Measurements from ENCODE around the gene DLX5. TPM values are rescaled to one million over a fixed set of nuclear protein-coding genes. Genes with fewer than 3 reads are reported as not detected.

Gene DLX5
- total RNA-seq, 3 donors from 2014 or later = not detected

DNA sequence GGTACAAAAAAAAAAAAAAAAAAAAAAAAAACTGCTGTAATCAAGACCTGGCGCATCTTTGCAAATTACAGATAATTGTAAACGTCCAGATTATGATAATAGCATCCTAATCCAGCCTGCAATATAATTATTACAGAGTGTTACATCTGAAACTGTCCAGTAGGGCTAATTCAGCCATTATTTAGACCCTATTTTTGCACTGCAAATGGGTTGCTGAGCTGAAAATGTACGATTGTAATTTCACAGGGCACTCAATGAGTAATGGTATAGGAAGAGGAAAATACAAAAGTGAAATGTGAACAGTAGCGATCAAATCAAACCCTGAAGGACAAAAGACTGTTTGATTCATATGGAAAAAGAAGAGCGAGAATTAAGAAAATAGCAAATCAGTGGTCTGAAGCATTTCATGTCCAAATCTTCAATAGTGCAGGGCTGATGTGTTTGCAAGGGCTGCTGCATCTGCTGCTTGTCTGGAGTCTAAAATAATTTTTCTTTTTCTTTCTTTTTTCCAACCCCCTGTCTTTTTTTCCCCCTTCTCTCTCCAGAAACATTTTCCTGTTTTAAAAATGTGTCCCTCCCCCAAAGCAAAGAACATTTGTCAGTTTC lies 10.4 kb downstream of the DLX5 start:
- H3K36me3 ChIP-seq = no peaks in the 10 kb centered on the region
- H3K27ac ChIP-seq = no peak overlapping the region
- intact Hi-C loops (cut with DNase I; ENCODE audit: low total_unique reads) = no loop called here
- H3K4me3 ChIP-seq = no peak overlapping the region
- peaks cover 0 to 100% of the 10 kb centered on the region in 2 donors for H3K27me3 ChIP-seq
- TF ChIP-seq, protein P1, sequence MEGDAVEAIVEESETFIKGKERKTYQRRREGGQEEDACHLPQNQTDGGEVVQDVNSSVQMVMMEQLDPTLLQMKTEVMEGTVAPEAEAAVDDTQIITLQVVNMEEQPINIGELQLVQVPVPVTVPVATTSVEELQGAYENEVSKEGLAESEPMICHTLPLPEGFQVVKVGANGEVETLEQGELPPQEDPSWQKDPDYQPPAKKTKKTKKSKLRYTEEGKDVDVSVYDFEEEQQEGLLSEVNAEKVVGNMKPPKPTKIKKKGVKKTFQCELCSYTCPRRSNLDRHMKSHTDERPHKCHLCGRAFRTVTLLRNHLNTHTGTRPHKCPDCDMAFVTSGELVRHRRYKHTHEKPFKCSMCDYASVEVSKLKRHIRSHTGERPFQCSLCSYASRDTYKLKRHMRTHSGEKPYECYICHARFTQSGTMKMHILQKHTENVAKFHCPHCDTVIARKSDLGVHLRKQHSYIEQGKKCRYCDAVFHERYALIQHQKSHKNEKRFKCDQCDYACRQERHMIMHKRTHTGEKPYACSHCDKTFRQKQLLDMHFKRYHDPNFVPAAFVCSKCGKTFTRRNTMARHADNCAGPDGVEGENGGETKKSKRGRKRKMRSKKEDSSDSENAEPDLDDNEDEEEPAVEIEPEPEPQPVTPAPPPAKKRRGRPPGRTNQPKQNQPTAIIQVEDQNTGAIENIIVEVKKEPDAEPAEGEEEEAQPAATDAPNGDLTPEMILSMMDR (IDR thresholded peaks at IDR 0.05) = no peak
- TF ChIP-seq POLR2A (IDR thresholded peaks at IDR 0.05) (no peak), POLR2AphosphoS5 (IDR thresholded peaks at IDR 0.05) (no peak)
- H3K9me3 ChIP-seq = no peaks in the 10 kb centered on the region
- H3K4me1 ChIP-seq = no peaks in the 10 kb centered on the region
- no peak for DNase-seq (ENCODE audit: low spot score in 2 of 2)

DNA sequence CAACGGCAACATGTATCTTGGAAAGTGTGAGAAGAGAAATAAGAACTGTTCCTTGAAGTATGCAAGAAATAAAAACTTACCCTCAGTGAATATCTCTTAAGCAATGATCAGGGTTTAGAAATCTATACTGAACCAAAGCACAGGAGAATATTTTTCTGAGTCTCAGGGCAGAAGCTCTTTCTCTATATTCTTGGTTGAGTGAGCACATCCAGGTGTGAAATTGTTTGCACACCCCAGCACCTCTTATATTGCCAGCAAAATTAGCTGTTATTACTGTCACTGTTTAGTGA lies 10.8 kb downstream of the DLX5 start:
- Histone ChIP-seq H3K4me1 (no peaks in the 10 kb centered on the region), H3K27me3 (peaks cover 0 to 100% of the 10 kb centered on the region in 2 donors), H3K36me3 (no peaks in the 10 kb centered on the region), H3K9me3 (no peaks in the 10 kb centered on the region), H3K27ac (no peak overlapping the region), H3K4me3 (no peak overlapping the region)
- DNase-seq (ENCODE audit: low spot score in 2 of 2) = no peak
- intact Hi-C loops (cut with DNase I; ENCODE audit: low total_unique reads) = no loop called here
- TF ChIP-seq, protein P1 (IDR thresholded peaks at IDR 0.05) = no peak
- TF ChIP-seq POLR2A (IDR thresholded peaks at IDR 0.05) (no peak), POLR2AphosphoS5 (IDR thresholded peaks at IDR 0.05) (no peak)

DNA sequence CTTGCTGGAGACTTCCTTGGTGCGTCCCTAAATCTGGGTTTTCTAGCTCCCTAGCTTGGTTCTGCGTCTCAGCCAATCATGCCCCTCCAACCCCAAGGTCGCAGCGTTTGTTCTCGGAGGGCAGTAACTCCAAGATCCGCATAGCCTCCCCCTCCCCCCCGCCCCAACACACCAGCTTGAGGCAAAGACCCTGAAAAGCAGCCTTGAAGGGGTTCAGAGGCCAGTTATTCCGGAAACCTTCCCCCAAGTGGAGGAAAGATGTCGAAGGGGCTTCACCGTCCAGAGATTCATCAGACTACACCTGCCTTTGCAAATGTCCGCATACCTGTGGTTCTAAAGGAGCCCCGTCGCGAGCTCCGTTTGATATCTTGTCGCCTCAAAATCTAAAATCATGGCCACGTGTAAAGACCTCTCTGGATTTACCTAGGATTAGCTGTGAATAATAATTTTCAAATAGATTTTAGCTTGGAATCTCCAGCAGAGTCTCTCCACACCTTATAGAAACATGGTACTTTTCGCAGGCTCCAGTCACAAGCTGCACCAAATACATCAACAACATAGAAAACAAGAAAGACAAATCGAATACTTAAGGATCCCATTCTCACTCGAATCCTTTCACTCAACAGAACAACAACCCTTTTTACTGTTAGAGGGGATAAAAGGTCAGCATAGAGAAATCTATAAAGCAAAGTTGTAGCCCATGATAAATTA lies 11.3 kb downstream of the DLX5 start:
- DNase-seq (ENCODE audit: low spot score in 2 of 2) = no peak
- intact Hi-C loops (cut with DNase I; ENCODE audit: low total_unique reads) = no loop called here
- no peaks in the 10 kb centered on the region for H3K36me3 ChIP-seq
- TF ChIP-seq, protein P1 (IDR thresholded peaks at IDR 0.05) = no peak
- H3K27ac ChIP-seq = no peak overlapping the region
- no peaks in the 10 kb centered on the region for H3K4me1 ChIP-seq
- H3K27me3 ChIP-seq = peaks cover 0 to 98% of the 10 kb centered on the region in 2 donors
- H3K4me3 ChIP-seq = no peak overlapping the region
- H3K9me3 ChIP-seq = no peaks in the 10 kb centered on the region

DNA sequence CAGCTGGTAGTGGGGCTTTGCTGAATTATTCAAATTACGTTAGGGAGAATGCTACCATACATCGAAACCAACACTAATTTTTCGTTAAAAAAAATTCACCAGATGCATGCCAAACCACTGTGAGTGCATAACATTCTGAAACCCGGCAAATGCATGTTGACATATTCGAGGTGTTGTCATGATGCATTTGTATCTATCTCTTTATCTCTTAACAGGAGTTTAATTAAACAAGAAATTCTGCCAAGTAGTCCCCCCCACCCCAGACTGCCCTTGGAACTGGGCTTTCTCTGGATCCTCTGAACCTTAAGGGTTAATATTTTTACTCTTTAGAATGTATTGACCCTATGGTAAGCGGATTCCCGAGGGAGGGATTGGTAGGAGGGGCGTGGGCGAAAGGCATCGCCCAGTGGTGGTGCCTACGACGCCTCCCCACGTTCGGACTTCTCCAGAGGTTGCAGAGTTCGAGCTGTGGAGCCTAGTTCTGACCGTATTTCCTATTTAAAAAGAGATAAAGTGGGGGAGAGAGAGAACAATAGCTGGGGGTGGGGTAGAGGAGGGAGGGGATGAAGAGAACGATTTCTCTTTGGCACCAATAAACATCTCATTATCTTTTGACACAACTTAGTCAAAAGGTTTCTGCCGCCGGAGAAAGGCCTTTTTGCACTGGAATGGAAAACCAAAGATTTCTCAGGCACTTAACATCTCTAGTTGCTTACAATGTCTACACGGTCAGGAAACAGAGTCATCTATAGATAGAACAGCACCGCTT lies 12.1 kb downstream of the DLX5 start:
- Histone ChIP-seq H3K9me3 (no peaks in the 10 kb centered on the region), H3K36me3 (no peaks in the 10 kb centered on the region), H3K4me1 (no peaks in the 10 kb centered on the region), H3K4me3 (no peak overlapping the region), H3K27me3 (peaks cover 0 to 98% of the 10 kb centered on the region in 2 donors), H3K27ac (no peak overlapping the region)
- intact Hi-C loops (cut with DNase I; ENCODE audit: low total_unique reads) = no loop called here
- TF ChIP-seq POLR2AphosphoS5 (IDR thresholded peaks at IDR 0.05) = no peak
- TF ChIP-seq, protein P1 (IDR thresholded peaks at IDR 0.05) = no peak
- TF ChIP-seq POLR2A (IDR thresholded peaks at IDR 0.05) = no peak
- DNase-seq (ENCODE audit: low spot score in 2 of 2) = no peak
